Keratinocyte (primary cell): ENCODE results near the gene RAPGEF4. TPM values are rescaled to one million over a fixed set of nuclear protein-coding genes. Genes with fewer than 3 reads are reported as not detected.

Experiments
- DNase-seq: peaks from one replicate; pipeline ENCODE4 v3.0.0-alpha.2; 2011; ENCODE audit warnings: low read depth, missing footprints, low spot score
- FAIRE-seq: peaks from 2 replicates; lab custom pipeline; 2011; peaks lifted over from hg19 to GRCh38; lab: Jason Lieb, UNC
- H2AFZ ChIP-seq: 2 replicates; pipeline ENCODE4 v1.6.0; 2012; ENCODE audit warnings: low read length, control low read depth, inconsistent platforms; ENCODE audit not compliant: control insufficient read depth
- H3K27ac ChIP-seq: 2 replicates; pipeline ENCODE4 v1.5.1; 2011; ENCODE audit warnings: low read length; ENCODE audit not compliant: control insufficient read depth, insufficient read depth
- H3K27me3 ChIP-seq: 3 replicates; pipeline ENCODE4 v1.6.0; 2011; ENCODE audit warnings: low read length; ENCODE audit not compliant: control insufficient read depth, insufficient read depth; ENCODE audit errors: extremely low read depth
- H3K36me3 ChIP-seq, 2 experiments: 2 replicates in 1 of 2; 3 replicates in 1 of 2; pipeline ENCODE4 v1.5.1; 2011; ENCODE audit warnings: low read length in 2 of 2, mild to moderate bottlenecking in 1 of 2; ENCODE audit not compliant: control insufficient read depth in 2 of 2, insufficient read depth in 2 of 2; ENCODE audit errors: extremely low read depth in 1 of 2
- H3K4me1 ChIP-seq: 3 replicates; pipeline ENCODE4 v1.5.1; 2011; ENCODE audit warnings: low read length; ENCODE audit not compliant: control insufficient read depth, insufficient read depth; ENCODE audit errors: extremely low read depth
- H3K4me2 ChIP-seq: 3 replicates; pipeline ENCODE4 v1.6.0; 2011; ENCODE audit warnings: low read depth, low read length; ENCODE audit not compliant: control insufficient read depth, insufficient read depth; ENCODE audit errors: extremely low read depth
- H3K4me3 ChIP-seq, 3 experiments: fragments of 200-600 bp in 1 of 3; sonication (generic) in 1 of 3; 2 replicates in 2 of 3; 3 replicates in 1 of 3; pipeline ENCODE4 v1.5.1; 2011 to 2016; ENCODE audit warnings: low read length in 3 of 3, mild to moderate bottlenecking in 3 of 3, control low read depth in 2 of 3, inconsistent platforms in 1 of 3, low read depth in 1 of 3, mixed read lengths in 1 of 3, mixed run types in 1 of 3, moderate library complexity in 1 of 3; ENCODE audit not compliant: control insufficient read depth in 2 of 3, insufficient read depth in 2 of 3; ENCODE audit errors: extremely low read depth in 1 of 3
- H3K79me2 ChIP-seq: 2 replicates; pipeline ENCODE4 v1.6.0; 2012; ENCODE audit warnings: low read length; ENCODE audit not compliant: control insufficient read depth, insufficient read depth
- H3K9ac ChIP-seq: 3 replicates; pipeline ENCODE4 v1.6.0; 2011; ENCODE audit warnings: low read length; ENCODE audit not compliant: control insufficient read depth, insufficient read depth; ENCODE audit errors: extremely low read depth
- H3K9me1 ChIP-seq: 3 replicates; pipeline ENCODE4 v1.6.0; 2011; ENCODE audit warnings: low read length; ENCODE audit not compliant: control insufficient read depth, insufficient read depth; ENCODE audit errors: extremely low read depth
- H3K9me3 ChIP-seq: 2 replicates; pipeline ENCODE4 v1.5.1; 2012; ENCODE audit warnings: low read depth, low read length; ENCODE audit not compliant: control insufficient read depth
- H4K20me1 ChIP-seq: 3 replicates; pipeline ENCODE4 v1.6.0; 2011; ENCODE audit warnings: low read length; ENCODE audit not compliant: control insufficient read depth, insufficient read depth; ENCODE audit errors: extremely low read depth
- CTCF ChIP-seq, 3 experiments: IDR thresholded peaks in 1 of 3; conservative IDR thresholded peaks in 1 of 3; optimal IDR thresholded peaks in 1 of 3; 2 replicates in 2 of 3; 3 replicates in 1 of 3; pipeline versions ENCODE3 to v1.5.1; 2011; ENCODE audit warnings: low read length in 3 of 3, mild to moderate bottlenecking in 3 of 3, moderate library complexity in 2 of 3, control low read depth in 1 of 3, inconsistent platforms in 1 of 3; ENCODE audit not compliant: insufficient read depth in 2 of 3; ENCODE audit errors: extremely low read depth in 1 of 3
- EZH2 ChIP-seq: IDR thresholded peaks from one replicate; pipeline ENCODE4 v1.6.1; 2012; ENCODE audit warnings: inconsistent platforms, mild to moderate bottlenecking, low read length, moderate library complexity
- dilution Hi-C: fragments of 300-500 bp; cut with MboI; formaldehyde crosslinking; loops from one replicate; pipeline ENCODE4 v1.7.0; 2020; ENCODE audit warnings: low sequenced_read_pairs; ENCODE audit not compliant: extremely low pct_ligation_motif_present
- polyA plus RNA-seq, 5 experiments: library from polyadenylated mRNA; depleted of rRNA in 3 of 5; stranded (reverse) in 3 of 5; stranded (forward) in 1 of 5; unstranded in 1 of 5; fragments of >200 nt; gene quantifications; 1 replicate in 1 of 5; 2 replicates in 3 of 5; 3 replicates in 1 of 5; pipeline versions ENCODE4 v1.2.1 to v1.2.3, GENCODE V29; 2011 to 2012; ENCODE audit warnings: missing spikeins in 2 of 5, low read depth in 1 of 5, low replicate concordance in 1 of 5

RAPGEF4 gene
- polyA plus RNA-seq, 1 donor (not counting 4 experiments of a cell fraction or from before 2014, with no cell fraction given) = 1.6 TPM

GRCh38 chr2:172723286-172723685 lies 12.4 kb upstream of the RAPGEF4 start:
- no peaks in the 10 kb centered on the region for H4K20me1 ChIP-seq
- no peak for TF ChIP-seq CTCF (optimal IDR thresholded peaks at IDR 0.05 in 1 of 3, IDR thresholded peaks at IDR 0.05 in 1 of 3, conservative IDR thresholded peaks at IDR 0.05 in 1 of 3; ENCODE audit: extremely low read depth in 1 of 3, insufficient read depth in 2 of 3, low read length in 3 of 3)
- no peak for TF ChIP-seq EZH2
- no peak overlapping the region for H3K9ac ChIP-seq
- dilution Hi-C loops = no loop called here
- FAIRE-seq (no peak), DNase-seq (no peak)
- no peak overlapping the region for H3K4me2 ChIP-seq
- H3K79me2 ChIP-seq = no peaks in the 10 kb centered on the region
- no peaks in the 10 kb centered on the region for H3K36me3 ChIP-seq
- H3K9me1 ChIP-seq = no peaks in the 10 kb centered on the region
- peaks cover 8% of the 10 kb centered on the region for H3K4me1 ChIP-seq
- no peak overlapping the region for H2AFZ ChIP-seq
- peaks cover 4% of the 10 kb centered on the region for H3K27me3 ChIP-seq
- no peaks in the 10 kb centered on the region for H3K9me3 ChIP-seq
- H3K4me3 ChIP-seq = no peak overlapping the region
- no peak overlapping the region for H3K27ac ChIP-seq

- dilution Hi-C loops = no loop called here
- Histone ChIP-seq H3K4me2 (no peak overlapping the region), H2AFZ (no peak overlapping the region), H3K4me3 (no peak overlapping the region), H3K4me1 (peaks cover 8% of the 10 kb centered on the region), H3K36me3 (no peaks in the 10 kb centered on the region), H3K79me2 (no peaks in the 10 kb centered on the region), H3K27me3 (peaks cover 4% of the 10 kb centered on the region), H3K9me3 (no peaks in the 10 kb centered on the region), H3K27ac (no peak overlapping the region), H3K9me1 (no peaks in the 10 kb centered on the region), H4K20me1 (no peaks in the 10 kb centered on the region), H3K9ac (no peak overlapping the region)
- no peak for TF ChIP-seq EZH2
- no peak for TF ChIP-seq CTCF (optimal IDR thresholded peaks at IDR 0.05 in 1 of 3, IDR thresholded peaks at IDR 0.05 in 1 of 3, conservative IDR thresholded peaks at IDR 0.05 in 1 of 3; ENCODE audit: extremely low read depth in 1 of 3, insufficient read depth in 2 of 3, low read length in 3 of 3)
- FAIRE-seq (no peak), DNase-seq (no peak)
Measured at GRCh38 chr2:172724724-172725123, 10.9 kb upstream of the RAPGEF4 start.
